Central memory CD4-positive, alpha-beta T cell (primary cell): Measurements from ENCODE around the gene INAVA.

Experiments used
- DNase-seq: peaks from one replicate; pipeline ENCODE4 v3.0.0; 2022
- total RNA-seq, 3 experiments: gene quantifications; one replicate each; lab custom pipeline; 2026; lab: John Stamatoyannopoulos, UW

Gene INAVA
- total RNA-seq: 0.28 to 0.77 (median 0.44) reads per million in 3 experiments

GRCh38 chr1:200894712-200895442 lies at the start of gene INAVA:
Gene INAVA (plus strand): TSS chr1:200894900. CDS start chr1:200898401, 3,501 bp downstream.
- DNase-seq: no peak

GRCh38 chr1:200845360-200845759 lies 49.3 kb upstream of the INAVA start:
- no peak for DNase-seq

- DNase-seq: no peak
These were observed 48.3 kb upstream of the INAVA start for GRCh38 chr1:200846398-200846797.

- no peak for DNase-seq
These were observed 45.3 kb upstream of the INAVA start for GRCh38 chr1:200849430-200849829.

- DNase-seq: no peak
These were observed 44.1 kb upstream of the INAVA start for GRCh38 chr1:200850554-200850953.

- no peak for DNase-seq
These were observed 37.9 kb upstream of the INAVA start for GRCh38 chr1:200856716-200857357.

- DNase-seq: no peak
These were observed 36.9 kb upstream of the INAVA start for GRCh38 chr1:200857804-200858203.

GRCh38 chr1:200861937-200862647 lies 32.6 kb upstream of the INAVA start:
- peak; percentile 48 for DNase-seq

GRCh38 chr1:200862713-200863415 lies 31.8 kb upstream of the INAVA start:
- DNase-seq: peak; percentile 29

- no peak for DNase-seq
These were observed 28.6 kb upstream of the INAVA start for GRCh38 chr1:200866116-200866515.

GRCh38 chr1:200866521-200866920 lies 28.2 kb upstream of the INAVA start:
- DNase-seq: no peak

GRCh38 chr1:200867018-200867811 lies 27.5 kb upstream of the INAVA start:
- no peak for DNase-seq

- DNase-seq: no peak
These were observed 25.3 kb upstream of the INAVA start for GRCh38 chr1:200869376-200869752.

- peak; percentile 44 for DNase-seq
These were observed 24.8 kb upstream of the INAVA start for GRCh38 chr1:200869753-200870391.

- no peak for DNase-seq
These were observed 22.1 kb upstream of the INAVA start, which contains the start of gene GPR25 for GRCh38 chr1:200872446-200873115. Gene GPR25 (plus strand): TSS chr1:200872981. CDS start chr1:200873038, 57 bp downstream.

GRCh38 chr1:200873116-200873670 lies 21.5 kb upstream of the INAVA start:
- DNase-seq: no peak

- DNase-seq: no peak
These were observed 20.9 kb upstream of the INAVA start for GRCh38 chr1:200873671-200874397.

- DNase-seq: no peak
These were observed 20.0 kb upstream of the INAVA start for GRCh38 chr1:200874694-200875093.

- DNase-seq: no peak
These were observed 19.3 kb upstream of the INAVA start for GRCh38 chr1:200875416-200875815.

- DNase-seq: no peak
These were observed 17.7 kb upstream of the INAVA start for GRCh38 chr1:200877010-200877409.
